GM23248 (cell line): ENCODE results near the gene RBM47. TPM values are rescaled to one million over a fixed set of nuclear protein-coding genes. Genes with fewer than 3 reads are reported as not detected.

Experiments used
- DNase-seq: peaks from one replicate; pipeline ENCODE4 v3.0.0-alpha.2; 2015
- H2AFZ ChIP-seq: fragments of 200-600 bp; sonication (generic); 2 replicates; pipeline ENCODE4 v1.6.1; 2016; ENCODE audit warnings: antibody characterized with exemption
- H3F3A ChIP-seq: fragments of 200-600 bp; sonication (generic); 2 replicates; pipeline ENCODE4 v1.6.1; 2016; ENCODE audit warnings: mild to moderate bottlenecking, antibody characterized with exemption, mixed run types; ENCODE audit not compliant: insufficient read depth
- H3K27ac ChIP-seq: fragments of 200-600 bp; sonication (generic); 2 replicates; pipeline ENCODE4 v1.5.1; 2016; ENCODE audit warnings: mild to moderate bottlenecking
- H3K27me3 ChIP-seq: fragments of 200-600 bp; sonication (generic); replicated peaks from 2 replicates; pipeline ENCODE4 v1.6.1; 2016; ENCODE audit warnings: mild to moderate bottlenecking; ENCODE audit not compliant: insufficient read depth
- H3K36me3 ChIP-seq: fragments of 200-600 bp; sonication (generic); 2 replicates; pipeline ENCODE4 v1.6.1; 2016; ENCODE audit warnings: low read depth, mild to moderate bottlenecking
- H3K4me1 ChIP-seq: fragments of 200-600 bp; sonication (generic); 2 replicates; pipeline ENCODE4 v1.6.1; 2016; ENCODE audit warnings: mild to moderate bottlenecking; ENCODE audit not compliant: insufficient read depth
- H3K4me2 ChIP-seq: fragments of 200-600 bp; sonication (generic); one replicate; pipeline ENCODE4 v1.6.1; 2016; ENCODE audit warnings: mild to moderate bottlenecking; ENCODE audit not compliant: unreplicated experiment
- H3K4me3 ChIP-seq: fragments of 200-600 bp; sonication (generic); 2 replicates; pipeline ENCODE4 v1.5.1; 2016; ENCODE audit warnings: mild to moderate bottlenecking
- H3K79me2 ChIP-seq: fragments of 200-600 bp; sonication (generic); 2 replicates; pipeline ENCODE4 v1.6.1; 2016; ENCODE audit warnings: mild to moderate bottlenecking; ENCODE audit not compliant: insufficient read depth
- H3K9ac ChIP-seq: fragments of 200-600 bp; sonication (generic); 2 replicates; pipeline ENCODE4 v1.6.1; 2016; ENCODE audit warnings: mild to moderate bottlenecking
- H3K9me2 ChIP-seq: fragments of 200-600 bp; sonication (generic); 2 replicates; pipeline ENCODE4 v1.6.1; 2016; ENCODE audit warnings: mixed run types, mild to moderate bottlenecking, moderate library complexity; ENCODE audit not compliant: insufficient read depth
- H3K9me3 ChIP-seq: fragments of 200-600 bp; sonication (generic); one replicate; pipeline ENCODE4 v1.6.1; 2017; ENCODE audit warnings: low read depth
- H4K20me1 ChIP-seq: fragments of 200-600 bp; sonication (generic); 2 replicates; pipeline ENCODE4 v1.6.0; 2016; ENCODE audit not compliant: insufficient read depth
- EZH2 ChIP-seq: fragments of 200-600 bp; sonication (generic); IDR thresholded peaks from 2 replicates; pipeline ENCODE4 v1.6.1; 2018; ENCODE audit warnings: antibody characterized with exemption, mild to moderate bottlenecking; ENCODE audit not compliant: insufficient read depth, poor library complexity, severe bottlenecking
- EZH2phosphoT487 ChIP-seq: fragments of 200-600 bp; sonication (generic); IDR thresholded peaks from 2 replicates; pipeline ENCODE4 v1.6.1; 2018; ENCODE audit warnings: antibody characterized with exemption, moderate library complexity, mild to moderate bottlenecking, low read depth; ENCODE audit not compliant: insufficient read depth
- WGBS, 2 experiments: methylation state at CpG; one replicate each; pipeline ENCODE4 v1.1.6; 2015 to 2017; ENCODE audit warnings: low lambda C conversion rate in 2 of 2, low coverage in 1 of 2; ENCODE audit errors: missing lambda C conversion rate in 2 of 2; 5-methylcytosine and 5-hydroxymethylcytosine counted together
- in situ Hi-C: fragments of 300-500 bp; cut with MboI; formaldehyde crosslinking; loops from 2 replicates; pipeline ENCODE4 v1.15.0; 2020
- polyA plus RNA-seq: library from polyadenylated mRNA; unstranded; fragments of >200 nt; fragmentation: Nextera tagmentation; extraction: Ambion mirVana; gene quantifications from 2 replicates; pipeline ENCODE4 v1.2.1, GENCODE V29; 2016
- total RNA-seq: library from RNA; depleted of rRNA; stranded (reverse); fragments of >200 nt; shearing (Covaris generic); gene quantifications from 2 replicates; pipeline ENCODE4 v1.2.3, GENCODE V29; 2014

Gene RBM47
- total and polyA plus RNA-seq, 2 experiments from 2014 or later: 0.70 to 1.3 TPM

DNA sequence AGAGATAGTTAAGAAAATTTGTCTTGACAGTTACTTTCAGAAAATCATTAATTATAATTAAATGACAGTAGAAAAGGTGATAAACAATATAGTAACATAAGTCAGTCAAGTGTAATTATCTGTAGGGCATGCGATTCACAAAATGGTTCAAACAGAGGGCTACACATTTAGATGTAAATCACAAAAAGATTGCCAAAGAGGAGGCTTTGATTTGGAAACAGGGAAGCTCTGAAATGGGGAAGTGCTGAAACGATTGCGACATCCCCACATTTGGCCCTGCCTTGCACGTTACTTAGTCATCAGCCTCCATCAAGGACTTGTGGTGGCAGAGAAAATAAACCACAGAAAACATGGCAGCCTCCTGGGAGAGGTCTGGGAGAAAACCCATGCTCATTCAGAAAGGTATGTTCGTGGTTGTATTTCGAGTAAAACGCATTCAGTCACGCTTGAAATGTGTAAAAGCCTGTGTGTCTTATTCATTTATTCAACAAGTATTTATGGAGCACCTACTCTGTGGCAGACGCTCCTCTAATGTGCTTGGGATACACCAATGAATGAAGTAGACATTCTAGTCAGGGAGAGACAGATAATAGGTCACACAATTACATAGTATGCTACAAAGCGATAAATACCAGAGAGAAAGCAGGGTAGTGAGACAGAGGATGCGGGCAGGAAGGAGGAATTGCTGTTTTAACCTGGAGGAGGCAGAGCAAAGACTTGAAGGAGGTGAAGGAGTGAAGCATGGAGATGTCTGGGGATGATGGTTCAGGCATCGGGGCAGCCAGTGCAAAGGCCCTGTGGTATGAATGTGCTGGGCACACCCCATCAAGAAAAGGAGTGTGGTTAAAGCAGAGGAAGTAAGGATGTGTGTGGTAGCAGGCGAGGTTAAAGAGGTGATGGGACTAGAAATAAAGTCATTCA lies 7.8 kb downstream of the RBM47 start:
- WGBS, 2 experiments: 53 to 54% methylated on average over 13 of the region's 13 CpGs
- Histone ChIP-seq H3K9me3 (no peaks in the 10 kb centered on the region), H3K9ac (peak overlapping the region; percentile 32; the same call in 1 of the 2 replicates), H3K27ac (peak overlapping the region; percentile 76), H4K20me1 (no peaks in the 10 kb centered on the region), H3K36me3 (no peaks in the 10 kb centered on the region), H3K27me3 (no peaks in the 10 kb centered on the region), H3K9me2 (no peaks in the 10 kb centered on the region), H2AFZ (peak overlapping the region; percentile 64), H3K4me1 (peaks cover 16% of the 10 kb centered on the region), H3K4me3 (peak overlapping the region; percentile 27; the same call in 1 of the 2 replicates), H3K79me2 (no peaks in the 10 kb centered on the region), H3K4me2 (peak overlapping the region; percentile 50), H3F3A (peaks cover 13% of the 10 kb centered on the region)
- in situ Hi-C loops: no loop called here
- DNase-seq: peak; percentile 97
- TF ChIP-seq EZH2 (no peak), EZH2phosphoT487 (no peak)

DNA sequence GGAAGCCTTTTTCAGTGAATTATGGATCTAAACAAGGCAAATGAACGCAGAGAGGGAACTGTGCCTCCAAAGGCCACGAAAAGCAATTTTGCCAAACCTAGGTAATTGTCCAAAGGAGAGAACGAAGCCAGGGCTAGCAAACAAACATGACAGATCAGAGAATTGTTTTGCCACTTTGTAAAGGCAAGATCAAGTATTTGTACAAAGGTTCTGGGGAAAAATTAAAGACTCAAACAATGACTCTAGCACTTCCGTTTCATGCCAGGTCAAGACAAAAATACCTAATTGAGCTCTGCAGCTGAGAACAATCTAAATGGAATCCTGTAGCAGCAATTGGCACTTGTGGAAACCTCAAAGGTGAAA lies 8.5 kb downstream of the RBM47 start:
- Histone ChIP-seq H3K9me3 (no peaks in the 10 kb centered on the region), H4K20me1 (no peaks in the 10 kb centered on the region), H3F3A (peaks cover 13% of the 10 kb centered on the region), H3K27ac (peak overlapping the region; percentile 76), H3K4me3 (peak overlapping the region; percentile 27; the same call in 1 of the 2 replicates), H3K4me1 (peaks cover 16% of the 10 kb centered on the region), H3K9me2 (no peaks in the 10 kb centered on the region), H3K79me2 (no peaks in the 10 kb centered on the region), H3K4me2 (peak overlapping the region; percentile 50), H3K9ac (peak overlapping the region; percentile 32; the same call in 1 of the 2 replicates), H3K36me3 (no peaks in the 10 kb centered on the region), H3K27me3 (no peaks in the 10 kb centered on the region), H2AFZ (peak overlapping the region; percentile 64)
- DNase-seq: no peak
- TF ChIP-seq EZH2 (no peak), EZH2phosphoT487 (no peak)
- in situ Hi-C loops: no loop called here
- WGBS, 2 experiments: 71 to 82% methylated on average over 4 of the region's 4 CpGs

DNA sequence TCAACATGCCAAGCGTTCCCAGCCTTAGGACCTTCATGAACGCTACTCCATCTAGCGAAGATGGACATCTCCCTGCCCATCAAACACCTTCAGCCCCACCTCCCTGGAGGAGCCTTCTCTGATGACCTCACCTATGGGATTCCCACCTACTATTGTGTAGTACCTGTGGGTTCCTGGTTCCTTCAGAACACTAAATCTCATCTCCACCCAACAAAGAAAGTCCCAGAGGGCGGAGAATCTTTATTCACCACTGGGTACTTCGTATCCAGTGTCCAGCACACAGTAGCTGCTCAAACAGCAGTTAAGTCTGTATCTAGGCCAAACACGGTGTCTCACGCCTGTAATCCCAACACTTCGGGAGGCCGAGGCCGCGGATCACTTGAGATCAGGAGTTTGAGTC lies 10.1 kb downstream of the RBM47 start:
- no peak for DNase-seq
- H3K9ac ChIP-seq: no peak overlapping the region
- H3K4me1 ChIP-seq: peaks cover 16% of the 10 kb centered on the region
- H3K27me3 ChIP-seq: no peaks in the 10 kb centered on the region
- TF ChIP-seq EZH2phosphoT487 (no peak), EZH2 (no peak)
- no peak overlapping the region for H3K4me3 ChIP-seq
- H3K4me2 ChIP-seq: no peak overlapping the region
- H3K9me3 ChIP-seq: no peaks in the 10 kb centered on the region
- H2AFZ ChIP-seq: no peak overlapping the region
- H3F3A ChIP-seq: peaks cover 13% of the 10 kb centered on the region
- no peaks in the 10 kb centered on the region for H3K9me2 ChIP-seq
- H4K20me1 ChIP-seq: no peaks in the 10 kb centered on the region
- no peaks in the 10 kb centered on the region for H3K79me2 ChIP-seq
- H3K36me3 ChIP-seq: no peaks in the 10 kb centered on the region
- 94 to 97% methylated on average over 11 of the region's 11 CpGs for WGBS, 2 experiments
- H3K27ac ChIP-seq: no peak overlapping the region
- in situ Hi-C loops: no loop called here

DNA sequence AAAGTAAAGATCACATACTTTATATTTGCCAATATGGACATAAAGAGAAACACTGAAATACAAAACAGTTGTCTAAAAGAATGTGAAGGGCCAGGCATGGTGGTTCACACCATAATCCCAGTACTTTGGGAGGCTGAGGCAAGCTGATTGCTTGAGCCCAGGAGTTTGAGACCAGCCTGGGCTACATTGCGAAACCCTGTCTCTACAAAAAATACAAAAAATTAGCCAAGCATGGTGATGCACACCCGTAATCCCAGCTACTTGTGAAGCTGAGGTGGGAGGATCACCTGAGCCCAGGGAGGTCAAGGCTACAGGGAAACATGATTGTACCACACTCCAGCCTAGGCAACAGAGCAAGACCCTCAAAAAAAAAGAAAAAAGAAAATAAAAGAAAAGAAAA lies 11.8 kb downstream of the RBM47 start:
- Histone ChIP-seq H3K27ac (no peak overlapping the region), H3K79me2 (no peaks in the 10 kb centered on the region), H3K9me3 (no peaks in the 10 kb centered on the region), H2AFZ (no peak overlapping the region), H4K20me1 (no peaks in the 10 kb centered on the region), H3K9me2 (no peaks in the 10 kb centered on the region), H3K27me3 (no peaks in the 10 kb centered on the region), H3K36me3 (no peaks in the 10 kb centered on the region), H3K4me1 (peaks cover 16% of the 10 kb centered on the region), H3K9ac (no peak overlapping the region), H3F3A (peaks cover 22% of the 10 kb centered on the region), H3K4me3 (no peak overlapping the region), H3K4me2 (no peak overlapping the region)
- DNase-seq: peak; percentile 12
- TF ChIP-seq EZH2phosphoT487 (no peak), EZH2 (no peak)
- WGBS, 2 experiments: 64 to 76% methylated on average over 2 of the region's 2 CpGs
- in situ Hi-C loops: no loop called here
